ENCODE measurements around the gene C3orf20. TPM values are rescaled to one million over a fixed set of nuclear protein-coding genes. Genes with fewer than 3 reads are reported as not detected.

C3orf20 gene
- polyA plus RNA-seq, 1 donor from 2014 or later = not detected

DNA sequence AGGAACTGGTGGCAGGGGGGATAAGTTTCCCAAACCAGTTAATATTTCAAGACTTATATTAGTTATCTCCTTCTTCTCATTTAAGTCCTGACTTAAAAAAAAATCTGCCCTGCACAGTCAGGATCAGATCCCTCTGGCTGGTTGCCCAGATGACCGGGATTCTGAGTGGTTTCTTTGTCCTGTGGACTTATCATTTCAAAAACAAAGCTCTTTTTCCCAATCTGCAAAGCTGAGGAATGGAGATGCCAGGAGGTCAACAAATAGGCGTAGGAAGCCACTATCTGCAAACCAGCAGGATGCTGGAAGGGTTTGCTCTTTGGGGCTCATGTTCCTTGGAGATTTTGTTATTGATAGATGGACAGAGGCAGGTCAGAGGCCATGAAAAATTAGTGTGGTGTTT lies 5.8 kb downstream of the C3orf20 start:
- Histone ChIP-seq H3K79me2 (replicated peaks; ENCODE audit: insufficient read depth, low read length) (no peaks in the 10 kb centered on the region), H3F3A (ENCODE audit: insufficient read depth, low read length, poor library complexity, severe bottlenecking) (no peaks in the 10 kb centered on the region), H4K20me1 (ENCODE audit: insufficient read depth) (no peaks in the 10 kb centered on the region), H3K9ac (ENCODE audit: low read length) (no peak overlapping the region), H3K27me3 (ENCODE audit: insufficient read depth, low read depth, low read length) (no peaks in the 10 kb centered on the region), H3K9me2 (ENCODE audit: insufficient read depth, low read length) (no peaks in the 10 kb centered on the region), H3K9me3 (ENCODE audit: low read length) (no peaks in the 10 kb centered on the region), H3K27ac (ENCODE audit: low read length) (no peak overlapping the region), H2AFZ (ENCODE audit: low read depth, low read length) (no peak overlapping the region), H3K4me3 (ENCODE audit: low read length) (no peak overlapping the region), H3K4me2 (ENCODE audit: low read length) (no peak overlapping the region), H3K36me3 (ENCODE audit: insufficient read depth, low read length) (no peaks in the 10 kb centered on the region)
- TF ChIP-seq SMC3 (conservative IDR thresholded peaks at IDR 0.05; ENCODE audit: poor library complexity) (no peak), EZH2 (IDR thresholded peaks at IDR 0.05; ENCODE audit: borderline replicate concordance, insufficient read depth, low read length, poor library complexity, severe bottlenecking) (no peak), RAD21 (conservative IDR thresholded peaks at IDR 0.05) (no peak), POLR2AphosphoS5 (IDR thresholded peaks at IDR 0.05) (no peak), EP300 (conservative IDR thresholded peaks at IDR 0.05; ENCODE audit: poor library complexity, severe bottlenecking) (no peak), MXI1 (conservative IDR thresholded peaks at IDR 0.05; ENCODE audit: poor library complexity, severe bottlenecking) (no peak), TAF1 (IDR thresholded peaks at IDR 0.05; ENCODE audit: low read depth) (no peak)
- TF ChIP-seq, protein P1, sequence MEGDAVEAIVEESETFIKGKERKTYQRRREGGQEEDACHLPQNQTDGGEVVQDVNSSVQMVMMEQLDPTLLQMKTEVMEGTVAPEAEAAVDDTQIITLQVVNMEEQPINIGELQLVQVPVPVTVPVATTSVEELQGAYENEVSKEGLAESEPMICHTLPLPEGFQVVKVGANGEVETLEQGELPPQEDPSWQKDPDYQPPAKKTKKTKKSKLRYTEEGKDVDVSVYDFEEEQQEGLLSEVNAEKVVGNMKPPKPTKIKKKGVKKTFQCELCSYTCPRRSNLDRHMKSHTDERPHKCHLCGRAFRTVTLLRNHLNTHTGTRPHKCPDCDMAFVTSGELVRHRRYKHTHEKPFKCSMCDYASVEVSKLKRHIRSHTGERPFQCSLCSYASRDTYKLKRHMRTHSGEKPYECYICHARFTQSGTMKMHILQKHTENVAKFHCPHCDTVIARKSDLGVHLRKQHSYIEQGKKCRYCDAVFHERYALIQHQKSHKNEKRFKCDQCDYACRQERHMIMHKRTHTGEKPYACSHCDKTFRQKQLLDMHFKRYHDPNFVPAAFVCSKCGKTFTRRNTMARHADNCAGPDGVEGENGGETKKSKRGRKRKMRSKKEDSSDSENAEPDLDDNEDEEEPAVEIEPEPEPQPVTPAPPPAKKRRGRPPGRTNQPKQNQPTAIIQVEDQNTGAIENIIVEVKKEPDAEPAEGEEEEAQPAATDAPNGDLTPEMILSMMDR (IDR thresholded peaks at IDR 0.05; ENCODE audit: poor library complexity, severe bottlenecking) = no peak
- TF ChIP-seq, protein P2, sequence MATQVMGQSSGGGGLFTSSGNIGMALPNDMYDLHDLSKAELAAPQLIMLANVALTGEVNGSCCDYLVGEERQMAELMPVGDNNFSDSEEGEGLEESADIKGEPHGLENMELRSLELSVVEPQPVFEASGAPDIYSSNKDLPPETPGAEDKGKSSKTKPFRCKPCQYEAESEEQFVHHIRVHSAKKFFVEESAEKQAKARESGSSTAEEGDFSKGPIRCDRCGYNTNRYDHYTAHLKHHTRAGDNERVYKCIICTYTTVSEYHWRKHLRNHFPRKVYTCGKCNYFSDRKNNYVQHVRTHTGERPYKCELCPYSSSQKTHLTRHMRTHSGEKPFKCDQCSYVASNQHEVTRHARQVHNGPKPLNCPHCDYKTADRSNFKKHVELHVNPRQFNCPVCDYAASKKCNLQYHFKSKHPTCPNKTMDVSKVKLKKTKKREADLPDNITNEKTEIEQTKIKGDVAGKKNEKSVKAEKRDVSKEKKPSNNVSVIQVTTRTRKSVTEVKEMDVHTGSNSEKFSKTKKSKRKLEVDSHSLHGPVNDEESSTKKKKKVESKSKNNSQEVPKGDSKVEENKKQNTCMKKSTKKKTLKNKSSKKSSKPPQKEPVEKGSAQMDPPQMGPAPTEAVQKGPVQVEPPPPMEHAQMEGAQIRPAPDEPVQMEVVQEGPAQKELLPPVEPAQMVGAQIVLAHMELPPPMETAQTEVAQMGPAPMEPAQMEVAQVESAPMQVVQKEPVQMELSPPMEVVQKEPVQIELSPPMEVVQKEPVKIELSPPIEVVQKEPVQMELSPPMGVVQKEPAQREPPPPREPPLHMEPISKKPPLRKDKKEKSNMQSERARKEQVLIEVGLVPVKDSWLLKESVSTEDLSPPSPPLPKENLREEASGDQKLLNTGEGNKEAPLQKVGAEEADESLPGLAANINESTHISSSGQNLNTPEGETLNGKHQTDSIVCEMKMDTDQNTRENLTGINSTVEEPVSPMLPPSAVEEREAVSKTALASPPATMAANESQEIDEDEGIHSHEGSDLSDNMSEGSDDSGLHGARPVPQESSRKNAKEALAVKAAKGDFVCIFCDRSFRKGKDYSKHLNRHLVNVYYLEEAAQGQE (IDR thresholded peaks at IDR 0.05; ENCODE audit: borderline replicate concordance) = no peak

DNA sequence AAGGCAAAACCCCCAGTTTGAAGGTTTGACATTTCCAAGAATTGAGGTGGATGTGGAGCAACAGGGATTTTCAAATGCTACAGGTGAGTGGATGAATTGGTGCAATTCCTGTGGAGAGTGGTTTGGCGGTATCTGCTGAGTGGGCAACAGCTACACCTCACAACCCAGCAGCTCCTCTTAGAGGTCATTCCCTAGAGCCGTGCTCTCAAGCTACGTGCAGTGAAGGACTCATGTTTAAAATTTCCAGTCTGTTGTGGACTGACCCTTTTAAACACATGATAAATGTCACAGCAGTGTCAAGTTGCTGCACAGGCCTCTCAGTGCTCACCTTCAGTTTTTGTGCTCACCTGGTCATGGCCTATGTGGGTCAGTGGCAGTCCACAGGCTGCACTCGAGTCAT lies 9.5 kb downstream of the C3orf20 start:
- H3K79me2 ChIP-seq (replicated peaks; ENCODE audit: insufficient read depth, low read length) = no peaks in the 10 kb centered on the region
- H3K9ac ChIP-seq (ENCODE audit: low read length) = no peak overlapping the region
- no peak overlapping the region for H3K4me2 ChIP-seq (ENCODE audit: low read length)
- no peaks in the 10 kb centered on the region for H3K9me2 ChIP-seq (ENCODE audit: insufficient read depth, low read length)
- H3K27me3 ChIP-seq (ENCODE audit: insufficient read depth, low read depth, low read length) = no peaks in the 10 kb centered on the region
- no peaks in the 10 kb centered on the region for H4K20me1 ChIP-seq (ENCODE audit: insufficient read depth)
- H3K27ac ChIP-seq (ENCODE audit: low read length) = no peak overlapping the region
- H2AFZ ChIP-seq (ENCODE audit: low read depth, low read length) = no peak overlapping the region
- no peaks in the 10 kb centered on the region for H3K36me3 ChIP-seq (ENCODE audit: insufficient read depth, low read length)
- no peaks in the 10 kb centered on the region for H3K9me3 ChIP-seq (ENCODE audit: low read length)
- TF ChIP-seq RAD21 (conservative IDR thresholded peaks at IDR 0.05) (no peak), EZH2 (IDR thresholded peaks at IDR 0.05; ENCODE audit: borderline replicate concordance, insufficient read depth, low read length, poor library complexity, severe bottlenecking) (no peak), SMC3 (conservative IDR thresholded peaks at IDR 0.05; ENCODE audit: poor library complexity) (no peak), POLR2AphosphoS5 (IDR thresholded peaks at IDR 0.05) (no peak), MXI1 (conservative IDR thresholded peaks at IDR 0.05; ENCODE audit: poor library complexity, severe bottlenecking) (no peak), EP300 (conservative IDR thresholded peaks at IDR 0.05; ENCODE audit: poor library complexity, severe bottlenecking) (no peak), TAF1 (IDR thresholded peaks at IDR 0.05; ENCODE audit: low read depth) (no peak)
- TF ChIP-seq, protein P1 (IDR thresholded peaks at IDR 0.05; ENCODE audit: poor library complexity, severe bottlenecking) = no peak
- TF ChIP-seq, protein P2 (IDR thresholded peaks at IDR 0.05; ENCODE audit: borderline replicate concordance) = no peak
- no peak overlapping the region for H3K4me3 ChIP-seq (ENCODE audit: low read length)
- no peaks in the 10 kb centered on the region for H3F3A ChIP-seq (ENCODE audit: insufficient read depth, low read length, poor library complexity, severe bottlenecking)

Data from neural cell (in vitro differentiated cells).